Osteoblast (primary cell): ENCODE data around the gene CACNA1H. TPM values are rescaled to one million over a fixed set of nuclear protein-coding genes. Genes with fewer than 3 reads are reported as not detected.

ENCODE experiments used
- DNase-seq: peaks from one replicate; pipeline ENCODE4 v3.0.0; 2011; ENCODE audit warnings: low spot score, mixed read lengths; ENCODE audit not compliant: insufficient read length; ENCODE audit errors: missing footprints
- H2AFZ ChIP-seq: 2 replicates; pipeline ENCODE4 v1.6.0; 2011; ENCODE audit warnings: mild to moderate bottlenecking, low read length
- H3K27ac ChIP-seq: 2 replicates; pipeline ENCODE4 v1.5.1; 2011; ENCODE audit warnings: mild to moderate bottlenecking, low read depth, low read length, moderate library complexity
- H3K27me3 ChIP-seq: 2 replicates; pipeline ENCODE4 v1.6.0; 2012; ENCODE audit warnings: mild to moderate bottlenecking, control low read depth, inconsistent platforms, low read length, moderate library complexity; ENCODE audit not compliant: insufficient read depth
- H3K36me3 ChIP-seq: 2 replicates; pipeline ENCODE4 v1.5.1; 2011; ENCODE audit warnings: mild to moderate bottlenecking, low read length, control low read depth, moderate library complexity; ENCODE audit not compliant: insufficient read depth
- H3K4me1 ChIP-seq: 2 replicates; pipeline ENCODE4 v1.5.1; 2011; ENCODE audit warnings: mild to moderate bottlenecking, low read length, control low read depth, moderate library complexity; ENCODE audit not compliant: insufficient read depth
- H3K4me2 ChIP-seq: 2 replicates; pipeline ENCODE4 v1.6.0; 2011; ENCODE audit warnings: mild to moderate bottlenecking, low read length; ENCODE audit not compliant: insufficient read depth
- H3K4me3 ChIP-seq: fragments of 200-600 bp; sonication (generic); 3 replicates; pipeline ENCODE4 v1.5.1; 2012; ENCODE audit warnings: mild to moderate bottlenecking, low read length, inconsistent platforms; ENCODE audit not compliant: insufficient read depth
- H3K79me2 ChIP-seq: 2 replicates; pipeline ENCODE4 v1.6.0; 2012; ENCODE audit warnings: mild to moderate bottlenecking, low read length, control low read depth, inconsistent platforms; ENCODE audit not compliant: insufficient read depth
- H3K9me3 ChIP-seq: 2 replicates; pipeline ENCODE4 v1.5.1; 2011; ENCODE audit warnings: low read depth, low read length, control low read depth
- H4K20me1 ChIP-seq: 2 replicates; pipeline ENCODE4 v1.6.0; 2012; ENCODE audit warnings: mild to moderate bottlenecking, low read length, control low read depth; ENCODE audit not compliant: insufficient read depth
- CTCF ChIP-seq: IDR thresholded peaks from 2 replicates; pipeline ENCODE4 v1.5.1; 2011; ENCODE audit warnings: mild to moderate bottlenecking, low read depth, low read length, moderate library complexity; ENCODE audit errors: extremely low read depth
- total RNA-seq: library from RNA; depleted of rRNA; stranded (reverse); fragments of >200 nt; gene quantifications from 2 replicates; pipeline ENCODE4 v1.2.3, GENCODE V29; 2012

The CACNA1H gene
- total RNA-seq, 1 donor, result under 0.01 TPM

- Histone ChIP-seq H4K20me1 (no peaks in the 10 kb centered on the region), H3K9me3 (no peaks in the 10 kb centered on the region), H3K4me3 (no peak overlapping the region), H3K27me3 (peaks cover 2% of the 10 kb centered on the region), H3K4me2 (no peak overlapping the region), H2AFZ (no peak overlapping the region), H3K36me3 (no peaks in the 10 kb centered on the region), H3K79me2 (no peaks in the 10 kb centered on the region), H3K4me1 (no peaks in the 10 kb centered on the region), H3K27ac (no peak overlapping the region)
- TF ChIP-seq CTCF, result no peak
- no peak for DNase-seq
These were observed 20.5 kb upstream of the CACNA1H start for GRCh38 chr16:1132431-1132830.

DNA sequence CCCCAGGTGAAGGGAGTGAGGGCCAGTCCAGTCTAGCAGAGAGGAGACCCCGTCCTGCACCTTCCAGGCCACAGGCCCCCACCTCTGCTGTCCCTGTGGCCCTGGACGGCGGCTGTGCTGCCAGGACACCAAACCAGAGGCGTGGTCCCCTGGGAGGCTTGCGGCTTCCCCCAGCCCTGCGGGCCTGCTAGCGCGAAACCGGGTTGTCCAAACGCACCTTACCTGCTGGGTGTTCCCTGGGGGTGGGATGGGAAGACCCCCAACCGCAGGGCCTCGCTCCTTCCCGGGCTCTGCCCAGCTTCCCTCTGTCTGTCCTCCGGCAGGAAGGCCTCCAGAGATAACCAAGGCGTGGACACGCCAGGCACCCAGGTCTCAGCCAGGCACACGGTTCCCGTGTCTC is 19.6 kb upstream of the CACNA1H start:
- TF ChIP-seq CTCF, result no peak
- Histone ChIP-seq H2AFZ (no peak overlapping the region), H3K36me3 (no peaks in the 10 kb centered on the region), H3K79me2 (no peaks in the 10 kb centered on the region), H3K4me3 (no peak overlapping the region), H3K9me3 (no peaks in the 10 kb centered on the region), H3K4me2 (no peak overlapping the region), H4K20me1 (no peaks in the 10 kb centered on the region), H3K27ac (no peak overlapping the region), H3K4me1 (no peaks in the 10 kb centered on the region), H3K27me3 (peaks cover 2% of the 10 kb centered on the region)
- DNase-seq, result no peak

DNA sequence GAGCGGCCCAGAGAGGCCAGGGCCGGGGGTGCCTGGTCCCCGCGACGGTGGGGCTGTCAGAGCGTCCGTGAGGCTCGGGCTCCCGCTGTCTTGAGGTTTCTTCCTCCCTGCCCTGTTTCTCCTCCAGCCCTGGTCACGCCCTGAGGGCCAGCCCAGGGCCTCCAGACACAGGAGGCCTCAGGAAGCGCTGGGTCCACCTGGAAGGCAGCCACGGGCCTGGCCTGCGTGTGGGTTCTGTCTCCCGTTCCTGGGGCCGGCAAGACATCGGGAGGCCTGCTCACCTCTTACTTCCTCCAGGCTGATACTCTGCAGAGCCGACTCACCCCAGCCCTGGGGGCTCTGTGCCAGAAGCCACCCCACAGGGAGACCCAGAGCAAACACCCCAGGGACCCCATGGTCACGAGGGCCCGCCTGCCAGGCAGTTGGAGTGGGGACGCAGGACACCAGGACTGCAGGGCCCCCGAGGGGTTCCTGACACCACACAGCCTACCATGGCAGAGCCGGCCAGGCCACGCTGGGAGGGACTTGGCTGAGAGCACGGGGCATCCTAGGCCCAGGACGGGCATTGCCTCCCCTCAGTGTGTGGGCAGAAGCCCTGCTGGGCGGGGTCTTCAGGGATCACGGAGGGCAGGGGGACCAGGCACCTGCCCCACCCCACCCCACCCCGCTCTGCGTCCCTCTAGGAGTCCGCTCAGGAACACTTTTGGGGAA is 18.9 kb upstream of the CACNA1H start:
- DNase-seq, result no peak
- Histone ChIP-seq H3K4me1 (no peaks in the 10 kb centered on the region), H3K36me3 (no peaks in the 10 kb centered on the region), H3K9me3 (no peaks in the 10 kb centered on the region), H2AFZ (no peak overlapping the region), H3K79me2 (no peaks in the 10 kb centered on the region), H3K27me3 (peaks cover 2% of the 10 kb centered on the region), H3K27ac (no peak overlapping the region), H3K4me2 (no peak overlapping the region), H4K20me1 (no peaks in the 10 kb centered on the region), H3K4me3 (no peak overlapping the region)
- no peak for TF ChIP-seq CTCF

DNA sequence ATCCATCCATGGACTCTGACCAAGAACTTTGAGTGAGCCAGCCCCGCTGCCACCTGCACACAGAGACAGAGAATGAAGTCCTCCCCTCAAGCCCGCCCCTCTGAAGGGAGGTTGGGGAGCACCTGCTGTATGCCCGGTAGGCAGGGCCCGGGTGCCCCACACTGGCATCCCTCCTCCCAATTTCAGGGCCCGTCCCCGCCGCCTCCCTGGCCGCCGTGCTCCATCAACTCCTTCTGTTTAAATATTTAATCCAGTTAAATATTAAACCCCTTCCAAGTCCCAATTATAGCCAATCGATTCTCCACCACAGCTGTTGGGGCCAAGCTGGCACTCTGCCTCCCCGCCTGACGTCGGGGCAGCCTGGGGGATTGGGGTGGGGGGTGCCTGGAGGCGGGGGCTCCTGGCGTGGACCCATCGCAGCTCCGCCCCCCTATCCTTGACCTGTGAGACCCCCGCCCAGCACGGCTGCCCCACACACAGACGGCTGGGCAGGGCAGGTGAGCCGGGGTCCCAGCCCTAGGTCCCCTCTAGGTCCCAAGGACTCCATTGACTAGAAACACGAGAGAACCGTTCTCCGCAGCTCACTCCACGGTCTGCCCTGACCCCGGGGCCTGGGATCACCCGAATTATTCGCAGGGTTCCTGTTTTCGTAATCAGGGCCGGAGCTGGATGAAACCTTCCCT is 18.0 kb upstream of the CACNA1H start:
- no peaks in the 10 kb centered on the region for H3K36me3 ChIP-seq
- no peaks in the 10 kb centered on the region for H3K79me2 ChIP-seq
- no peak overlapping the region for H2AFZ ChIP-seq
- H3K27ac ChIP-seq, result no peak overlapping the region
- TF ChIP-seq CTCF, result no peak
- DNase-seq, result no peak
- H4K20me1 ChIP-seq, result no peaks in the 10 kb centered on the region
- no peak overlapping the region for H3K4me3 ChIP-seq
- no peak overlapping the region for H3K4me2 ChIP-seq
- H3K9me3 ChIP-seq, result no peaks in the 10 kb centered on the region
- H3K27me3 ChIP-seq, result peaks cover 3% of the 10 kb centered on the region
- no peaks in the 10 kb centered on the region for H3K4me1 ChIP-seq
